Duodenal mucosa (tissue), 2 donors: ENCODE data around the gene CASTOR1.

ENCODE experiments used
- H3K27ac ChIP-seq: one replicate; pipeline ENCODE4 v1.7.0; 2013; ENCODE audit warnings: low read depth, low read length
- H3K27me3 ChIP-seq, 2 donors: one replicate each; pipeline ENCODE4 v1.7.0; 2013; ENCODE audit warnings: low read length in 2 of 2, control low read depth in 1 of 2; ENCODE audit not compliant: insufficient read depth in 2 of 2, control insufficient read depth in 1 of 2
- H3K36me3 ChIP-seq, 2 donors: one replicate each; pipeline ENCODE4 v1.7.0; 2013; ENCODE audit warnings: low read length in 2 of 2, control low read depth in 1 of 2; ENCODE audit not compliant: insufficient read depth in 2 of 2, control insufficient read depth in 1 of 2
- H3K4me1 ChIP-seq, 2 donors: one replicate each; pipeline ENCODE4 v1.7.0; 2013; ENCODE audit warnings: low read length in 2 of 2, control low read depth in 1 of 2; ENCODE audit not compliant: insufficient read depth in 2 of 2, control insufficient read depth in 1 of 2
- H3K4me3 ChIP-seq, 2 donors: one replicate each; pipeline ENCODE4 v1.7.0; 2013; ENCODE audit warnings: low read length in 2 of 2, low read depth in 1 of 2
- H3K9ac ChIP-seq, 2 donors: one replicate each; pipeline ENCODE4 v1.7.0; 2013; ENCODE audit warnings: low read length in 2 of 2, low read depth in 1 of 2
- H3K9me3 ChIP-seq, 2 donors: one replicate each; pipeline ENCODE4 v1.7.0; 2013; ENCODE audit warnings: low read length in 2 of 2, control low read depth in 1 of 2; ENCODE audit not compliant: control insufficient read depth in 1 of 2

The CASTOR1 gene

DNA sequence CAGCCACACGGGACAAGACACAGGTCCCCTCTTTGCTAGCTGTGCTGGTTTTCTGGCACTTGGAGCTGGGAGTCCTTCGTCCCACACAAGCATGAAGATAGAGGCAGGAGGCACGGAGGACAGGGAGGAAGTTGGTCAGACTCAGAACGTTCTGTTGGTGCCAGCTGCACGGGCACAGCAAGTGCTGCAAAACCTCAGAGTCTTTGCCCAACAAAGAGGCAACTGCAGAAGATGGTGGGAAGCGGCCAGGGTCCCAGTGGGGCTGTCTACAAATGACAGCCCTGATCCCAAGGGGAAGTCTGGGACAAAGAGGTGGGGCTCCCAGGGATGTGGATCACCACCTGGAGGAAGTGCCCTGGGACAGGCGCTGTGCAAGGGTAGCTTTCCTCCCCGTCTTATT lies 13.3 kb downstream of the CASTOR1 start:
- Histone ChIP-seq H3K36me3 (no peaks in the 10 kb centered on the region), H3K9me3 (no peaks in the 10 kb centered on the region), H3K27me3 (no peaks in the 10 kb centered on the region), H3K9ac (no peak overlapping the region), H3K4me1 (peaks cover 17 to 33% of the 10 kb centered on the region in 2 donors), H3K4me3 (peak overlapping the region in 1 of 2 donors; percentile 1), H3K27ac (no peak overlapping the region)

DNA sequence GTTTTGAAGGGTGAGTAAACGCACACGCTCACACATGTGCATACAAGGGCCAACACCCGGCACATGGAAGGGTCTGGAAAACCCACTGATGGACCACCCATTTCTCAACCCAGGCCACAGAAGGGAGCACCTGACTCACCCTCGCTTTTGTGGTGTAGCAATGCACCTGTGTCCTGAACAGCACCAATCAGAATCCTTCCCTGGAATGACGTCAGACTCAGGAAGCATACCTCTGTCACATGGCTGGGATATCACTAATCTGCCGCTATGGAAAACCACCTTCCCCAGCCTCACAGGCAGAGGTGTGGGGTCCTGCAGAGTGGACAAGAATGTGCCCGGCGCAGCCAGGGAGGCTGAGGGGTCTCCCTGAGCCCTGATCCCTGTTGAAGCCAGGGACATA lies 13.7 kb downstream of the CASTOR1 start:
- Histone ChIP-seq H3K27ac (no peak overlapping the region), H3K36me3 (no peaks in the 10 kb centered on the region), H3K4me1 (peaks cover 17 to 33% of the 10 kb centered on the region in 2 donors), H3K27me3 (no peaks in the 10 kb centered on the region), H3K9me3 (no peaks in the 10 kb centered on the region), H3K4me3 (peak overlapping the region in 1 of 2 donors; percentile 1), H3K9ac (no peak overlapping the region)

DNA sequence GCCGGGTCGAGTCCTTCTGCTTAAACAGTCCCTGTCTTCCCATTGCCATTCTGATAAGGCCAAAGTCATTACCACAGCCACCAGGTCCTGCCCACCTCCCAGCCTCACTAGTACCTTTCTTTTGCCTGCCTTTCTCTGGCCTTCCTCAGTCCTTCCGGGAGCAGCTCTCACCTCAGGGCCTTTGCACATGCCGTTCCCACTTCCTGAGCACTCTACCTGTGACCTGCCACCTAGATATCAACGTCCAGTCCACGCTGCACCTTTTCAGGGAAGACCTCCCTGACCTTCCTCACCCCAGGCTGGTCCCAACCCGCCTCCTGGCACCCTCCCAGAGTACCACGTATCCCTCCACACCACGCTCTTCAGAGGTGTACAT lies 14.9 kb downstream of the CASTOR1 start:
- Histone ChIP-seq H3K4me3 (no peak overlapping the region), H3K4me1 (peaks cover 17 to 33% of the 10 kb centered on the region in 2 donors), H3K27me3 (no peaks in the 10 kb centered on the region), H3K9ac (no peak overlapping the region), H3K36me3 (no peaks in the 10 kb centered on the region), H3K9me3 (no peaks in the 10 kb centered on the region), H3K27ac (no peak overlapping the region)

DNA sequence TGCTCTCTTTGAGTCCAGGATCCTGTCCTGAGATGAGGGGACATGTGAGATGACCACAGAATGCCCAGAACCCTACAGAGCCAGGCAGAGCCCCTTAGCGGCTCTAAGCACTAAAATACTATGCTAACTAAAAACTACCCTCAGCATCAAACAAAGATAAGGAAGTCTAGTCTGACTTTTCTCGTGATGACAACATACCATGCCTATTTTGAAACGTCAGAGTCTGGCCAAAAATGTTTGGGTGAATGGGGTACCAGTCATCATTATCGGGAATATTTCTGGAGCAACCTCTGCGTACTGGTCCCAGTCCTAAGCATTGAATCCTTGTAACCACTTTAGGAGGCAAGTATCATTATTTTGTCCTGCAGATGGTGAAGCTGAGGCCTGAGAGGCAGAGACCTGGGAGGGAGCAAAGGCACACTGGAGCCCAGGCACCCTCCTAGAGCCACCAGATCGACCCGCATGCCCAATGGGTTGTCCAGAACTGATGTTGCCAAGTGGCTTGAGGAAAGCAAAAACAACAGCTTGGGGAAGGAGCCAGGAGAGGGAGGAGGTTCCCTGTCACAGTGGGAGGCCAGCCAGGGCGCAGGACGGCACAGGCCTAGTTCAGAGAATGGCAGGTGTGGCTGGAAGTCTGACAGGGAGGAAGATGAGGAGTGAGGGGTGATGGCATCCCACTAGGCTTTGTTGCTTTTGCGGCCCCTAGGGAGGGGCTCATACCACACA lies 15.4 kb downstream of the CASTOR1 start:
- H3K36me3 ChIP-seq = no peaks in the 10 kb centered on the region
- no peaks in the 10 kb centered on the region for H3K9me3 ChIP-seq
- no peak overlapping the region for H3K4me3 ChIP-seq
- H3K27me3 ChIP-seq = no peaks in the 10 kb centered on the region
- H3K27ac ChIP-seq = no peak overlapping the region
- H3K9ac ChIP-seq = no peak overlapping the region
- peaks cover 15 to 28% of the 10 kb centered on the region in 2 donors for H3K4me1 ChIP-seq

DNA sequence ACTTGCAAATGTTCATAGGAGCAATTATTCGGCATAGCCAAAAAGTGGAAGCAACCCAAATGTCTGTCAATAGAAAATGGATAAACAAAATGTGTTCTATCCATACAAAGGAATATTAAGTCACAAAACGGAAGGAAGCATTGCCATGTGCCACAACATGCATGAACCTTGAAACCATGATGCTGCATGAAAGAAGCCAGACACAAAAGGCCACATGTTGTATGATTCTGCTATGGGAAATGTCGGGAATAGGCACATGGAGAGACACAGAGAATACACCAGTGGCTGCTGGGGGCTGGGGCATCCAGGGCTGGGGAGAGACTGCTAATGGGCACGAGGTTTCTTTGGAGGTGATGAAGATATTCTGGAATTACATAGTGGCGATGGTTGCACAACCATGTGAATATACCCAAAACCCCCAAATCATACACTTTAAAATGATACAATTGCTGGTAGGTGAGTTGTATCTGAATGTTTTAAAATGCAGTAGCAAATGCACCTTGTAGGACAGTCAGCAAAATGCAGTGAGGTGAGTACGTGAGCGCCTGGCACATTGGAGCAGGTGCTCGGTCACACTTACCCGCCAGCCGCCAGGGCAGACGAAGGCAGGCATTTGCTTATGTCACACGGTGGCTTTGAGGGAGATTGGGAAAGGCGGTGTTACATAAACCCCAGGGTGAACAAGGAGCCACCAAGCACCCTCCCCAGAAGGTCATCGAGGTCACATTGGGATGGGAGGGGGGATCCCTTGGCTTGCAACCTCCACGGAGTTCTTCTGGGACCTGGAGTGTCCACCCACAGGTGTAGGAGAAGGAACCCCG lies 16.3 kb downstream of the CASTOR1 start:
- no peak overlapping the region for H3K9ac ChIP-seq
- peaks cover 6 to 20% of the 10 kb centered on the region in 2 donors for H3K4me1 ChIP-seq
- H3K36me3 ChIP-seq = no peaks in the 10 kb centered on the region
- H3K4me3 ChIP-seq = no peak overlapping the region
- H3K27ac ChIP-seq = no peak overlapping the region
- no peaks in the 10 kb centered on the region for H3K27me3 ChIP-seq
- no peaks in the 10 kb centered on the region for H3K9me3 ChIP-seq

DNA sequence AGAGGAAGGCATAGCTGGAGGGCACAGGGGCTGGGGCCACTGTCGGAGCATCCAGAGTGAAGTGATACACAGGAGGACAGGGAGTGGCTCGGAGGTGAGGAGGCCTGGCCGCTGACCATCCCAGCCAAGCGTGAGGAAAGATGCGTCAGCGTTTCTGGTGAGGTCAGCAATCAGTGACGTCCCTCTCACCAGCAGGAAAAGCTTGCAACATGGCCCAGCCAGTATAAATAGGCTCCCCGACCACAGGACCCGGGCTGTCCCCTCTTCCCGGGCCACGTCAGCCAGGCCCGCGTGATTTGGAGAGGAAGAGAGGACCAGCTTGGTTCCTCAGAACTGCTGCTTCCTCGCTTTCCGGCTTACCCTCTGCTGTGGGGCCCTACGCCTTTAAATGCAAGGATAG lies 18.5 kb downstream of the CASTOR1 start:
- Histone ChIP-seq H3K9ac (no peak overlapping the region), H3K9me3 (no peaks in the 10 kb centered on the region), H3K4me1 (peaks cover 0 to 5% of the 10 kb centered on the region in 2 donors), H3K4me3 (no peak overlapping the region), H3K27ac (no peak overlapping the region), H3K36me3 (no peaks in the 10 kb centered on the region), H3K27me3 (no peaks in the 10 kb centered on the region)

DNA sequence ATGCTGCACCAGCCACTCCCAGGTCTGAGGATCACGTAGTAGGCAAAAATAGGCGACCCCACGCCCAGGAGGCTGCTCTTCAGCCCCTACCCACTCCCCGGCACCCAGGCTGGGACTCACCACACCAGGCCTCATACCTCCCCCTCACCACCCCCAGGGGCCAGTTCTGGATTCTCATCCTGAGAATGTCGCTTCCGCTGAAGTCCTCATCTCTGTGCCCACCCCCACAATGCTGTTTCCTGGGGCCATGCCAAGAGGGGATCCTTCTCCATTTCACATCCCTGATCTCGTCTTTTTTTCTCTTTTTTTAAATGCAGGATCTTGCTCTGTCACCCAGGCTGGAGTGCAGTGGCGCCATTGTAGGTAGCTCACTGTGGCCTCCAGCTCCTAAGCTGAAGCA lies 21.0 kb downstream of the CASTOR1 start:
- peaks cover 0 to 9% of the 10 kb centered on the region in 2 donors for H3K4me1 ChIP-seq

DNA sequence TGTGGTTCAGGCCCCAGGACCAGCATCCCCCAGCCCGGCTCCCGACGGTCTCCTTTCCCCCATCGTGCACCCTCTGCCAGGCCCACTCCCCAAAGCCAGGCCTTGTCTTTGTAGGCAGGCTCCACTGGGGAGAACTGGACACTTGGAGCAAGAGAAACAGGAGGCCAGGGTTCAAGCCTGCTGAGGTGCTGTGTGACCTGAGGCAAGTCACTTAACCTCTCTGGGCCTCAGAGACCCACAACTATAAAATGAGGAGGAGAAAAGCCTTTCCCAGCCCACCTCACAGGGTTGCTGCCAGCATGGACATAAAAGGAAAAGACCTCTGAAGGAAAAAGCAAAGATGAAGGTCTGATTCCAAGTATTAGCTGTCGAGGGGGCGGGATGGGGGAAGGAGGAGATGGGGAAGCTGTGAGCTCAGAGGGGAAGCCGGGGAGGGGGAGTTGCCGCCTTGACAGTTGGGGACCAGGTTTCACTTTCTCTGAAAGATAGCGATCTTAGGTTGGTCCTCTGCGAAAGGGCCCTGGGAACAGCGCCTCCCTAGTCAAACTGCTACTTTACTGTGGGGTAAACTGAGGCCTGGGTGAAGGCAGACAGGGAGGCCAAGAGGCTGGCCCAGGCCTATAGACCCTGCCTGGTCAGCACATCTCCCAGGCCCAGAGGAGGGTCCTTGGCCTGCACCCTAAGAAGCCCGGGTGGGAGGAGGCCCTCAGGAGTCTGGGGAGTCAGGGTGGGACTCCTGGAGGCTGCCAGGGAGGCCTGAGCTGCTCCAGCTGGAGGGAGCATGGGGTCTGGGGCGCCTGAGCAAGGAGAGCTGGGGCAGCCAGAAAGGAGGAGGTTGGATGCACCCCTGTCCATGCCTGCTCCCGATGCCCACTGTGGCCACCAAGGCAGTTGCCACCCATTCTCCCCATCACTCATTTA lies 21.7 kb downstream of the CASTOR1 start:
- H3K27ac ChIP-seq = no peak overlapping the region
- H3K9ac ChIP-seq = peak overlapping the region; percentile 38 to 48
- H3K36me3 ChIP-seq = no peaks in the 10 kb centered on the region
- no peaks in the 10 kb centered on the region for H3K27me3 ChIP-seq
- H3K9me3 ChIP-seq = no peaks in the 10 kb centered on the region
- peaks cover 0 to 13% of the 10 kb centered on the region in 2 donors for H3K4me1 ChIP-seq
- peak overlapping the region in 1 of 2 donors; percentile 28 for H3K4me3 ChIP-seq

More for the DNA sequence above, 21.0 kb downstream of the CASTOR1 start:
- no peaks in the 10 kb centered on the region for H3K36me3 ChIP-seq
- H3K27me3 ChIP-seq = no peaks in the 10 kb centered on the region
- H3K9ac ChIP-seq = no peak overlapping the region
- no peak overlapping the region for H3K27ac ChIP-seq
- no peaks in the 10 kb centered on the region for H3K9me3 ChIP-seq
- H3K4me3 ChIP-seq = no peak overlapping the region

DNA sequence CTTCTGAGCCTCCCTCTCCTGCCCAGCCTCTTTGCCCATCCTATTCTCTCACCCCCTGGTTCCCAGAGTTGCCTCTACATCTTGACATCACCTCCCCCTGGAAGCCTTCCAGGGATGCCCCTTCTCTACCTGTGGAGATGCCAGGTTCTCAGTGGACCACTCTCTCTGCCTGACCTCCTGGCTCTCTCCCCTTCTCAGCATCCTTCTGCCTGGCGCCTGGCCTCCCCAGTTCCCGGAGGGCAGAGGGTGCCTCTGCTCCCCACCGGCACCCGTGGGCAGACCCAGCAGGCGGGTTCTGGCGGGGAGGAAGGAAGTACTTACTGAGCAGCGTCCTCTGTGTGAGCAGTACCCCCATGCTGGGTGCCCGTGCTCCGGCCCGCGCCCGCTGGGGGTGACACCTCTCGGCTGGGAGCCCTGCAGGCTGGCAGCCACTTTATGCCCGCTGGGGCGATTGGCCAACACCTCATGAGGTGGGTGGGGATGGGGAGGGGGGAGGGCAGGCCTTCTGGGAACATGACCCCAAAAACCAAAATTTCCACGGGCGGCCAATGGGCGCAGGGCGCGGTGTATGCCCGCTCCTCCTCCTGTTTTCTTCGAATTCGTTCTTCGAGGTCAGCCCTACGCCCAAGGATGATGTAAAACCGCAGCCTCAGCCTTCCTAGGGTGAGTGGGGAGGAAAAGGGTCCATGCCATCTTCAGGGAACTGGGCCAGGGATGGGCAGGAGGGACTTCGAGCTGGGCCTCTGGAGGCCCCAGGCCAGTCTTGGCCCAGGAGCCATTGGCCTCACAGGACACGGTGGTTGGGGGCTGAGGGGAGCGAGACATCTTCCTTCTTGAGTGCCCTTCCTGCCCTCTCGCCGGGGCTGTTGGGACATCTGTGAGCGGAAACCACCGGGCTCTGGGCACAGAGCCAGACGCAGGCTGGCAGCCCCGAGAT lies 22.6 kb downstream of the CASTOR1 start, which contains the start of gene OSM:
Gene OSM, minus strand, starts transcription at position 407 of the 937 bp plus-strand sequence. Its CDS starts 52 bp downstream, at position 355.
- Histone ChIP-seq H3K4me3 (peak within 1 kb of the TSS; percentile 58 to 60), H3K9me3 (no peaks in the 10 kb centered on the region), H3K36me3 (no peaks in the 10 kb centered on the region), H3K4me1 (peaks cover 0 to 13% of the 10 kb centered on the region in 2 donors), H3K27ac (peak within 1 kb of the TSS; percentile 80), H3K27me3 (no peaks in the 10 kb centered on the region), H3K9ac (peak within 1 kb of the TSS; percentile 54 to 59)
